ENCODE measurements around the gene SELENOW. TPM values are rescaled to one million over a fixed set of nuclear protein-coding genes. Genes with fewer than 3 reads are reported as not detected.
A peak's percentile ranks its signal among the peaks of the same experiment; 100 is the strongest.
"Not testable (repeated sequence)": the region's sequence is repeated elsewhere in the genome, so short reads cannot be mapped to it uniquely, and the experiment has no call there.

SELENOW gene
- total and polyA plus RNA-seq, 8 donors: 161 to 596 (median 225) TPM

- H3K36me3 ChIP-seq: peaks cover 0 to 60% of the 10 kb centered on the region in 2 donors
- H3K27me3 ChIP-seq: no peaks in the 10 kb centered on the region
- H3K27ac ChIP-seq: peak overlapping the region in 1 of 2 donors; percentile 9
- peaks cover 26 to 31% of the 10 kb centered on the region in 2 donors for H3K4me1 ChIP-seq
- TF ChIP-seq CTCF (IDR thresholded peaks at IDR 0.05): no peak
- no peak overlapping the region for H3K4me3 ChIP-seq
- H3K9me3 ChIP-seq: no peaks in the 10 kb centered on the region
- intact Hi-C loops (cut with DNase I): loop anchor here in 1 of 2 donors (10.0 kb wide), 1 partner anchor 67 kb away; the partner anchor contains the start of gene EHD2
- DNase-seq (no peak), ATAC-seq (no peak)
These were observed 3.2 kb downstream of the SELENOW start for GRCh38 chr19:47781590-47782262.

GRCh38 chr19:47786566-47786965, 8.1 kb downstream of the SELENOW start:
- ATAC-seq (no peak), DNase-seq (no peak)
- H3K27me3 ChIP-seq: no peaks in the 10 kb centered on the region
- peaks cover 0 to 55% of the 10 kb centered on the region in 2 donors for H3K36me3 ChIP-seq
- intact Hi-C loops (cut with DNase I): loop anchor here in 1 of 2 donors (10.0 kb wide), 1 partner anchor 72 kb away; the partner anchor contains the start of gene EHD2
- no peak overlapping the region for H3K27ac ChIP-seq
- H3K4me3 ChIP-seq: no peak overlapping the region
- H3K4me1 ChIP-seq: peaks cover 4 to 7% of the 10 kb centered on the region in 2 donors
- no peak for TF ChIP-seq CTCF (IDR thresholded peaks at IDR 0.05)
- H3K9me3 ChIP-seq: no peaks in the 10 kb centered on the region

DNA sequence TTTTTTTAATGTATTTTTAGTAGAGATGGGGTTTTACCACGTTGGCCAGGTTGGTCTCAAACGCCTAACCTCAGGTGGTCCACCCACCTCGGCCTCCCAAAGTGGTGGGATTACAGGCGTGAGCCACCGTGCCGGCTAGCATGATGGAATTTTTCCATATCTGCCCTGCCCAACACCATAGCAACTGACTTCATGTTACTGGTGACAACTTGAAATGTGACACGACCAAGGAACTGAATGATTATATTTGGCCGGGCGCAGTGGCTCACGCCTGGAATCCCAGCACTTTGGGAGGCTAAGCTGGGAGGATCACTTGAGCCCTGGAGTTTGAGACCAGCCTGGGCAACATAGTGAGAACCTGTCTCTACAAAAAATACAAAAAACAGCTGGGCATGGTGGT, 8.8 kb downstream of the SELENOW start:
- not testable (repeated sequence) for H3K27me3 ChIP-seq, H3K4me3 ChIP-seq, DNase-seq, ATAC-seq, H3K9me3 ChIP-seq, H3K27ac ChIP-seq, H3K4me1 ChIP-seq
- intact Hi-C loops (cut with DNase I): loop anchor here in 1 of 2 donors (10.0 kb wide), 1 partner anchor 73 kb away; the partner anchor contains the start of gene EHD2
- peaks cover 0 to 49% of the 10 kb centered on the region in 2 donors for H3K36me3 ChIP-seq

GRCh38 chr19:47789811-47790210, 11.3 kb downstream of the SELENOW start:
- H3K9me3 ChIP-seq, H3K27ac ChIP-seq, H3K4me1 ChIP-seq, H3K27me3 ChIP-seq, DNase-seq, H3K4me3 ChIP-seq, ATAC-seq: not testable (repeated sequence)
- peaks cover 0 to 24% of the 10 kb centered on the region in 2 donors for H3K36me3 ChIP-seq
- intact Hi-C loops (cut with DNase I): loop anchor here in 1 of 2 donors (10.0 kb wide), 1 partner anchor 75 kb away; the partner anchor contains the start of gene EHD2

DNA sequence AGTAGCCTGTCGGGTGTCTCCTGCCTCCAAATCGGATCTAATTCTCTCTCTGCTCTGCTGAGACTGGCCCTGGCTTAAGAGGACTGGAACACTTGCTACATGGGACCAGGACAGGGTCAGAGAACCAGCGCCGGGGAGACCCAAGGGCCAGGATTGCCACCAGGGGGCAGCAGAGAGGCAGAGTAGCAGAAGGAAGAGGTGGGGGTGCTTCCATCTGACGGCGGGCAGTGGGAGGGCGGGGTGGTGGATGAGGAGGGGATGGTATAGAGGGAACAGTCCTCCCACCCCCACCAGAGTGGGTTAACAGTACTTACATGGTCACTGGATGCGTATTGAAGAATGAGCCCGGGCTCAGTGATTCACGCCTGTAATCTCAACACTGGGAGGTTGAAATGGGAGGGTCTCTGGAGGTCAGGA, 11.9 kb downstream of the SELENOW start:
- Histone ChIP-seq H3K27me3 (no peaks in the 10 kb centered on the region), H3K9me3 (no peaks in the 10 kb centered on the region), H3K4me1 (peaks cover 0 to 7% of the 10 kb centered on the region in 2 donors), H3K27ac (no peak overlapping the region), H3K4me3 (no peak overlapping the region), H3K36me3 (peaks cover 0 to 18% of the 10 kb centered on the region in 2 donors)
- DNase-seq: peak; percentile 34 to 94 (median 74)
- intact Hi-C loops (cut with DNase I): no loop called here
- ATAC-seq: peak; percentile 88
- peak; percentile 70 to 86 for TF ChIP-seq CTCF (IDR thresholded peaks at IDR 0.05)

GRCh38 chr19:47792616-47793015, 14.1 kb downstream of the SELENOW start:
- Histone ChIP-seq H3K36me3 (no peaks in the 10 kb centered on the region), H3K9me3 (no peaks in the 10 kb centered on the region), H3K4me1 (peaks cover 0 to 7% of the 10 kb centered on the region in 2 donors), H3K27me3 (no peaks in the 10 kb centered on the region), H3K4me3 (no peak overlapping the region), H3K27ac (no peak overlapping the region)
- DNase-seq (no peak), ATAC-seq (no peak)
- intact Hi-C loops (cut with DNase I): no loop called here
- no peak for TF ChIP-seq CTCF (IDR thresholded peaks at IDR 0.05)
